GM18861 (cell line): ENCODE data around the gene AOAH.

Experiments used
- ATAC-seq: cut with Tn5 transposase; IDR thresholded peaks from one replicate; pipeline ENCODE4 v1.9.1; 2021; ENCODE audit not compliant: unreplicated experiment

Gene AOAH

GRCh38 chr7:36637417-36637816 is 86.9 kb downstream of the AOAH start:
- no peak for ATAC-seq

- ATAC-seq, result no peak
Observed at GRCh38 chr7:36636126-36636525, 88.2 kb downstream of the AOAH start.

GRCh38 chr7:36635091-36635490 is 89.2 kb downstream of the AOAH start:
- no peak for ATAC-seq

GRCh38 chr7:36633377-36633776 is 90.9 kb downstream of the AOAH start:
- ATAC-seq, result no peak

- ATAC-seq, result no peak
Observed at GRCh38 chr7:36630112-36630650, 94.1 kb downstream of the AOAH start.

- no peak for ATAC-seq
Observed at GRCh38 chr7:36629351-36629750, 94.9 kb downstream of the AOAH start.

GRCh38 chr7:36627836-36628235 is 96.5 kb downstream of the AOAH start:
- no peak for ATAC-seq

- ATAC-seq, result no peak
Observed at GRCh38 chr7:36626111-36626510, 98.2 kb downstream of the AOAH start.

- no peak for ATAC-seq
Observed at GRCh38 chr7:36625247-36625646, 99.0 kb downstream of the AOAH start.

GRCh38 chr7:36623247-36623646 is 101.0 kb downstream of the AOAH start:
- no peak for ATAC-seq

- no peak for ATAC-seq
Observed at GRCh38 chr7:36621396-36621795, 102.9 kb downstream of the AOAH start.

- no peak for ATAC-seq
Observed at GRCh38 chr7:36620166-36620708, 104.1 kb downstream of the AOAH start.

- no peak for ATAC-seq
Observed at GRCh38 chr7:36617408-36617807, 106.9 kb downstream of the AOAH start.

GRCh38 chr7:36615852-36616540 is 108.3 kb downstream of the AOAH start:
- ATAC-seq, result no peak

GRCh38 chr7:36614959-36615358 is 109.3 kb downstream of the AOAH start:
- ATAC-seq, result no peak

GRCh38 chr7:36613031-36613614 is 111.2 kb downstream of the AOAH start:
- ATAC-seq, result no peak

GRCh38 chr7:36611703-36612102 is 112.6 kb downstream of the AOAH start:
- no peak for ATAC-seq

GRCh38 chr7:36607721-36608095 is 116.6 kb downstream of the AOAH start:
- no peak for ATAC-seq

GRCh38 chr7:36606976-36607720 is 117.1 kb downstream of the AOAH start:
- ATAC-seq, result no peak

GRCh38 chr7:36606153-36606975 is 117.9 kb downstream of the AOAH start:
- ATAC-seq, result no peak
